ENCODE results near the gene ZFPL1. TPM values are rescaled to one million over a fixed set of nuclear protein-coding genes. Genes with fewer than 3 reads are reported as not detected.
A peak's percentile ranks its signal among the peaks of the same experiment; 100 is the strongest.
"Not testable (repeated sequence)": the region's sequence is repeated elsewhere in the genome, so short reads cannot be mapped to it uniquely, and the experiment has no call there.

The ZFPL1 gene
- total RNA-seq, 2 donors from 2014 or later = 29.9 to 41.3 TPM

GRCh38 chr11:65117206-65118096, 33.4 kb downstream of the ZFPL1 start, which contains the start of gene ZNHIT2:
Gene ZNHIT2, minus strand, starts transcription at chr11:65117701. Its CDS starts 48 bp downstream, at chr11:65117653.
- ATAC-seq (peak; percentile 65 to 71), DNase-seq (ENCODE audit: low spot score in 2 of 2) (peak; percentile 100)
- peaks cover 24 to 32% of the 10 kb centered on the region in 2 donors for H3K36me3 Mint-ChIP-seq
- H3K27ac Mint-ChIP-seq = peak within 1 kb of the TSS; percentile 98 to 99
- no peaks in the 10 kb centered on the region for H3K9me3 Mint-ChIP-seq

DNA sequence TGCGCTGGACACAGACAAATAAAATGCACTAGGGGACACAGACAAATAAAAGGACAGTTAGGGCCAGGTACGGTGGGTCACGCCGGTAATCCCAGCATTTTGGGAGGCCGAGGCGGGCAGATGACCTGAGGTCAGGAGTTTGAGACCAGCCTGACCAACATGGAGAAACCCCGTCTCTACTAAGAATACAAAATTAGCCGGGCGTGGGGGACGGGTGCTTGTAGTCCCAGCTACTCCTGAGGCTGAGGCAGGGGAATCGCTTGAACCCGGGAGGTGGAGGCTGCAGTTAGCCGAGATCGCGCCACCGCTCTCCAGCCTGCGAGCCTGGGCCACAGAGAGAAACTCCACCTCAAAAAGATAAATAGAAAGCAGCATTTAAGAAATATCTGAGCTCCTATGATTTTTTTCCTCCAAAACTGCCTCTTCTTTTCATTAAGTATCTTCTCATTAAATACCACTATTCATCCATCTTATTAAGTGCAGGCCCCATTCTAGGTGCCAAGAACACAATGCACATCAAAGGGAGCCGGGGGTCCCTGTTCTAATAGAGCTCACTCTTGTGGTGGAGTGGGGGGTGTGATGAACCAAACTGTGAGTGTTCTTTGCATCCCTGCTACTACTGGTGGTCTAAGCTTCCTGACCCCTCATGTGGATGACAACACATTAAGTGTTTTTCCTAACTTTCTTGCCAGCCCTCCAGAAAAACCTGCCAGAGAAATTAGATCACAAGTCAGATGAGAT, 34.2 kb downstream of the ZFPL1 start:
- DNase-seq (ENCODE audit: low spot score in 2 of 2) (peak in 1 of 2 donors; percentile 65), ATAC-seq (no peak)
- peak overlapping the region; percentile 94 to 99 for H3K27ac Mint-ChIP-seq
- H3K9me3 Mint-ChIP-seq = no peaks in the 10 kb centered on the region
- H3K36me3 Mint-ChIP-seq = peaks cover 25 to 32% of the 10 kb centered on the region in 2 donors

DNA sequence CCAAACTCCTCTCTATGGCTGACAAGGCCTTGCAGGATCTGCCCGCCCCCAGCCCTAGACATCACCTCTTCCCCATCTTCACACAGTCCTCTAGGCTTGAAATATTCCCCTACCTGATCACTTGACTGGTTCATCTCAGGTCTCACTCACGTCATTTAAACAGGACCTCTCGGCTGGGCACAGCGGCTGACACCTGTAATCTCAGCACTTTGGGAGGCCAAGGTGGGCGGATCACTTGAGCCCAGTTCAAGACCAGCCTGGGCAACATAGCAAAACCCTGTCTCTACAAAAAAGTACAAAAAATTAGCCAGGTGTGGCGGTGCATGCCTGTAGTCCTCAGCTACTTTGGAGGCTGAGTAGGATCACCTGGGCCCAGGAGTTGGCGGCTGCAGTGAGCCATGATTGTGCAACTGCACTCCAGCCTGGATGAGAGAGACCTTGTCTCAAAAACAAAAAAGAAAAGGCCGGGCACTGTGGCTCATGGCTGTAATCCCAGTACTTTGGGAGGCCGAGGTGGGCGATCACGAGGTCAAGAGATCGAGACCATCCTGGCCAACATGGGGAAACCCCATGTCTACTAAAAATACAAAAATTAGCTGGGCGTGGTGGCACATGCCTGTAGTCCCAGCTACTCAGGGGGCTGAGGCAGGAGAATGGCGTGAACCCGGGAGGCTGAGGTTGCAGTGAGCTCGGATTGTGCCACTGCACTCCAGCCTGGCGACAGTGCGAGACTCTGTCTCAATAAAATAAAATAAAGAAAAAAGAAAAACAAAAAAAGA, 35.1 kb downstream of the ZFPL1 start:
- Mint-ChIP-seq H3K27ac (peak overlapping the region; percentile 90 to 99), H3K36me3 (peaks cover 26 to 33% of the 10 kb centered on the region in 2 donors)
- H3K9me3 Mint-ChIP-seq, ATAC-seq: not testable (repeated sequence)
- peak in 1 of 2 donors; percentile 39 for DNase-seq (ENCODE audit: low spot score in 2 of 2)

GRCh38 chr11:65119670-65119995, 35.6 kb downstream of the ZFPL1 start:
- DNase-seq (ENCODE audit: low spot score in 2 of 2) = no peak
- Mint-ChIP-seq H3K36me3 (peaks cover 31 to 38% of the 10 kb centered on the region in 2 donors), H3K27ac (peak overlapping the region; percentile 2 to 99), H3K9me3 (no peaks in the 10 kb centered on the region)
- no peak for ATAC-seq

DNA sequence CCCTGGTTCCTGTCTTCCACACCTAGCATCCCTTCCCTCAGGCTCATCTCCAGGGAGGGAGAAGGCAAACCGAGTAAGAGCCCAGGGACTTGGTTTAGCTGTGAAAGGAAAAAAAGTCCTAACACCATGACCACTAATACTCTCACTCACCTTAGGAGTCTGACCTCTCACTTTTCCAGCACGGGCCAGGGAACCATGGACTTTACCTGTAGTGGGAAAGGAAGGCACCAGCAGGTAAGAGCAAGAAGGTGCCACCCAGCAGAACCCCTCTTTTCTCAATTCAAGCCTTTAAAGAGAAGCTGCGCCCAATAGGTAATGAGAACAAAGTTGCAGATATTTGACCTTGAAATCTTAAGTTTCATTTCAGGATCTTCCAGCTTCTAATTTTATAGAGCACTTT, 36.8 kb downstream of the ZFPL1 start:
- Mint-ChIP-seq H3K36me3 (peaks cover 31 to 38% of the 10 kb centered on the region in 2 donors), H3K27ac (peak overlapping the region; percentile 99 to 100), H3K9me3 (no peaks in the 10 kb centered on the region)
- ATAC-seq (no peak), DNase-seq (ENCODE audit: low spot score in 2 of 2) (no peak)

- Mint-ChIP-seq H3K36me3 (peaks cover 31 to 38% of the 10 kb centered on the region in 2 donors), H3K27ac (peak overlapping the region; percentile 99 to 100), H3K9me3 (no peaks in the 10 kb centered on the region)
- DNase-seq (ENCODE audit: low spot score in 2 of 2) (peak in 1 of 2 donors; percentile 36), ATAC-seq (no peak)
Measured at GRCh38 chr11:65121447-65121864, 37.4 kb downstream of the ZFPL1 start.

- peak within 1 kb of the TSS; percentile 99 to 100 for H3K27ac Mint-ChIP-seq
- H3K9me3 Mint-ChIP-seq = no peaks in the 10 kb centered on the region
- DNase-seq (ENCODE audit: low spot score in 2 of 2) (peak; percentile 98), ATAC-seq (peak; percentile 88 to 89)
- H3K36me3 Mint-ChIP-seq = peaks cover 31 to 34% of the 10 kb centered on the region in 2 donors
Measured at GRCh38 chr11:65121865-65122696, 38.1 kb downstream of the ZFPL1 start, which contains the start of the genes FAU and MRPL49. Gene FAU, minus strand, starts transcription at chr11:65122134. Its CDS starts 321 bp downstream, at chr11:65121813. Gene MRPL49, plus strand, starts transcription at chr11:65122321. Its CDS starts 26 bp downstream, at chr11:65122347.

- ATAC-seq (no peak), DNase-seq (ENCODE audit: low spot score in 2 of 2) (peak in 1 of 2 donors; percentile 46)
- Mint-ChIP-seq H3K9me3 (no peaks in the 10 kb centered on the region), H3K36me3 (peaks cover 31 to 34% of the 10 kb centered on the region in 2 donors), H3K27ac (peak overlapping the region; percentile 24 to 77)
Measured at GRCh38 chr11:65124480-65125196, 40.6 kb downstream of the ZFPL1 start.

DNA sequence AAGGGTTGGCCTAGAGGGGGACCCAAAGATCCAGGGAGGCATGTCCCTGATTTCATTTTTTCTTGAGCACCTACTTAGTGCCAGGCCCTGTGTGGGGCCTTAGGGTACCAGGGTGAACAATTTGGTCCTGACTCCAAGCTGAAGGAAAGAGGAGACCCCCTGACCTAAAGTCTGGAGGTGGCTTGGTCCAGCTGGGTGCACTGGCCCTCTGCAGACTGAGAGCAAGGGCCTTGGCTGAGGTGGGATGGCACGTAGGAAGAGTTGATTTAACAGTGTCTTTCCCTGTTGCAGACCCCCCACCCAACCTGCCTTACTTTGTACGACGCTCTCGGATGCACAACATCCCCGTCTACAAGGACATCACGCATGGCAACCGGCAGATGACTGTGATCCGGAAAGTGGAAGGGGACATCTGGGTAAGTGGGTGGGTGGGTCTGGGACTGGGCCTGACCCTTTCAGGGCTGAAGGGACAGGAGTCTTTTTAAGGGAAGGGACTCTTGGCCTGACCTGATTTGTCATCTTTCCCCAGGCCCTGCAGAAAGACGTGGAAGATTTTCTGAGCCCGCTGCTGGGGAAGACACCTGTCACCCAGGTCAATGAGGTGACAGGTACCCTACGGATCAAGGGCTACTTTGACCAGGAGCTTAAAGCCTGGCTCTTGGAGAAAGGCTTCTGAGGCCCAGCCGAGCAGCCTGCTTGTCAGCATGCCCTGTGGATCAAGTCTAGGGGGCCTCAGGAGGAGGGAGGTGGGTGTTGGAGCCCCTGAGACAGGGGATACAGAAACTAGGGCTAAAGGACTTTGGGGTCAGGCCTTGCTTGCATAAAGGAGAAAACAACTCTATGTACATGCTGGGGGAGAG, 41.4 kb downstream of the ZFPL1 start:
- Mint-ChIP-seq H3K9me3 (no peaks in the 10 kb centered on the region), H3K27ac (no peak overlapping the region), H3K36me3 (peaks cover 27% of the 10 kb centered on the region in 2 donors)
- ATAC-seq (no peak), DNase-seq (ENCODE audit: low spot score in 2 of 2) (peak in 1 of 2 donors; percentile 50)

DNA sequence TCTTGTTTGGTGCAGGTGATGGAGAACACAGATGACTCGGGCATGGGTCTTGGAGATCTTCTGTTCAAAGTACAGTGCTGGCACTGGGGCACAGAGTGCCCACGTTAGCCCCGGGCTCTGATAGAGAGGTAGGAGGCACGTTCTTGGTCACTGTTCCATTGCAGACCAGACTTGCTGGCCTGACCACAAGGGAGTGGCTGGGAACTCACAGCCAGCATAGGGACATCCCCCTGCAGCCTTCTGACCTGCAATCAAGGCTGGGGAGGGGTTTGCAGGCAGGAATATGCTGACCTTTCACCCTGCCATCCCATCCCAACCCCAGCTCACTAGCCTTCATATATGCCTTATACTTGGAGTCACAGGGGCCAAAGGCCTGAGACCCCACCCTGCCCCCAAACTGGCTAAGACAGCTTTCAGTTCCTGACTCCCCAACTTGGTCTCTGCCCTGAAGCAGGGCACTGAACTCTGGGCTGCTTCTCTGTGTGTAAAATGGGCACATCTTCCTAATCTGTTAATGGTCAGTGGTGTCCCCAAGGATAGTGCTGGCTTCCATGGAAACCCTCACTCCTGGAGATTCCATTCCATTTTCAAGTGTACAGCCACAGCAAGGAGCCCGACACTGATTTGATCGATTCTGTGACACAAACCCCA, 42.7 kb downstream of the ZFPL1 start:
- no peak for ATAC-seq
- no peaks in the 10 kb centered on the region for H3K9me3 Mint-ChIP-seq
- H3K27ac Mint-ChIP-seq = no peak overlapping the region
- peaks cover 13 to 14% of the 10 kb centered on the region in 2 donors for H3K36me3 Mint-ChIP-seq
- DNase-seq (ENCODE audit: low spot score in 2 of 2) = peak in 1 of 2 donors; percentile 50

DNA sequence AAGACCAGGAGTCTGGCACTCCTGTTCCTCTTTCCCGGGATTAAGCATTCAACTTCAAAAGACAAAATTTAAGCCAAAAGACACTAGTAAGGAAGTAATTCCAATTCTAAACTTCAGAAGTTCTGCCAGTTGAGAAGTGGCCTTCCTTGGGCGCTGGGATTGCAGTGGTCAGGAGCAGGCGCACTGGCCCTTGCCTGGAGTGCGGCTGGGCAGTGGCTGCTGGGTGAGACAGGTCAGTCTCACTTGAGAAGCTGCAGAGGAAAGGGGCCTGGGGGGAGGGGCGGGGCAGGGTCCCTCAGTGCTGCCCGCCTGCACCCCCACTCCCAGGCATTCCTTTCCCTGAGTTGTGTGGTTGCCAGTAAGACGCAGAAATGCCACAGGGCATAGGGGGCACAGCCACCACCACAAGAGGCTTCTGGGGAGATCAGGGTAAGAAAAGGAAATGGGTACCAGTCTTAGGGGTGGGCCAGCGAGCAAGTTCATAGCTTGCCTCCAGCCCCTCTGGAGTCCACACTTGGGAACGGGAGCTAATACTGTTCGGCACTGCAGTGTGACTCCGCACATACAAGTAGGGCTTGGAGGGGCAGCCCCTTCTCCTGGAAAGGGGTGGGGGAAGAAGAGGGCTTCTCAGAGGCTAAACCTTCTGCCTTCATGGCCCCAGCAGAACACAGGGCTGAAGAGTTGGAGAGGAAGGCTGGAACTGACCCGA, 43.6 kb downstream of the ZFPL1 start:
- H3K36me3 Mint-ChIP-seq = peaks cover 6% of the 10 kb centered on the region in 2 donors
- H3K9me3 Mint-ChIP-seq = no peaks in the 10 kb centered on the region
- peak in 1 of 2 donors; percentile 33 for DNase-seq (ENCODE audit: low spot score in 2 of 2)
- ATAC-seq = no peak
- H3K27ac Mint-ChIP-seq = peak overlapping the region; percentile 29 to 41

- no peak for ATAC-seq
- peak in 1 of 2 donors; percentile 49 for DNase-seq (ENCODE audit: low spot score in 2 of 2)
- Mint-ChIP-seq H3K27ac (peak overlapping the region; percentile 37 to 41), H3K9me3 (no peaks in the 10 kb centered on the region), H3K36me3 (peaks cover 8 to 9% of the 10 kb centered on the region in 2 donors)
Measured at GRCh38 chr11:65128182-65129145, 44.4 kb downstream of the ZFPL1 start.
